Measurements from ENCODE around the gene BEX3.

DNA sequence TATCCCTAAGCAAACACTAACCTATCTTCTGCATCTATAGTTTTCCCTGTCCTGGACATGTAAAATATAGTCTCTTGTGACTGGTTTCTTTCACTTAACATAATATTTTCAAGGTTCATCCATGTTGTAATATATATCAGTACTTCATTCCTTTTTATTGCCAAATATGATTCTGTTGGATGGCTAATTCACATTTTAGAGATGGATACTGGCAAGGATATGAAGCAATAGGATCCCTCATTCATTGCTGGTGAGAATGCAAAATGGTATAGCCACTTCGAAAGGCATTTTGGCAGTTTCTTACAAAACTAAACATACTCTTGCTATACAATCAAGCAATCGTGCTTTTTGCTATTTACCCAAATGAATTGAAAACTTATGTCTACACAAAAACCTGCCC is 13.3 kb upstream of the BEX3 start:
- TF ChIP-seq EZH2 (IDR thresholded peaks at IDR 0.05; ENCODE audit: insufficient read depth, poor library complexity, severe bottlenecking) (no peak), EZH2phosphoT487 (IDR thresholded peaks at IDR 0.05; ENCODE audit: insufficient read depth, low read depth) (no peak)

Data from GM23248 (cell line).